Gastroesophageal sphincter (tissue), 3 donors: ENCODE data around the gene PIGW.

Experiments
- EP300 ChIP-seq: sonication (generic); formaldehyde crosslinking; IDR thresholded peaks from one replicate; pipeline ENCODE4 v1.6.1; 2017; ENCODE audit warnings: antibody characterized with exemption, mild to moderate bottlenecking
- POLR2A ChIP-seq, 2 donors: fragments of 450-650 bp; IDR thresholded peaks; one replicate each; pipeline ENCODE4 v1.6.1; 2017; ENCODE audit warnings: antibody characterized with exemption in 2 of 2, mild to moderate bottlenecking in 2 of 2, moderate library complexity in 1 of 2
- POLR2AphosphoS5 ChIP-seq: sonication (generic); formaldehyde crosslinking; IDR thresholded peaks from one replicate; pipeline ENCODE4 v1.6.1; 2017; ENCODE audit warnings: antibody characterized with exemption
- TF ChIP-seq, protein P1 (sequence below), 4 experiments: fragments of 200-600 bp in 2 of 4; fragments of 450-650 bp in 2 of 4; sonication (generic) in 1 of 4; IDR thresholded peaks; one replicate each; pipeline ENCODE4 v1.5.1; 2017 to 2019; ENCODE audit warnings: antibody characterized with exemption in 4 of 4, mild to moderate bottlenecking in 2 of 4, moderate library complexity in 2 of 4

DNA sequence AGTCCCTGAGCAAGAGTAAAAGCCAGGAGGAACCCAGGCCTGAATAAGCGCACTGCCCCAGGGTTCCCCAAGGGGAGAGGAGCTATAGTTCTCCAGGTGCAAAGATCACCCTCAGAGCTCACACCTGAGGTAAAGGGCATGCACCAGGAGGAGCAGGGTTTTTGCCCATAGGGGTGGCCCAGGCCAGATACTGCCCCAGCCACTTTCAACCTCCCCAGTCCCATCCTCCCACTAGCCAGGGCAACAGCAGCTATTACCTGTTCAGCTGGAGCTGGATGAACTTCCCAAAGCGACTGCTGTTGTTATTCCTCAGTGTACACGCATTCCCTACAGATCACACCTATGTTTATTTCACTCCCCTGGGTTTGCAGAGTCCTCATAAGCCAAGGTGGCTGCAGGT lies 19.9 kb upstream of the PIGW start:
- no peak for TF ChIP-seq POLR2A (IDR thresholded peaks at IDR 0.05)
- TF ChIP-seq, protein P1, sequence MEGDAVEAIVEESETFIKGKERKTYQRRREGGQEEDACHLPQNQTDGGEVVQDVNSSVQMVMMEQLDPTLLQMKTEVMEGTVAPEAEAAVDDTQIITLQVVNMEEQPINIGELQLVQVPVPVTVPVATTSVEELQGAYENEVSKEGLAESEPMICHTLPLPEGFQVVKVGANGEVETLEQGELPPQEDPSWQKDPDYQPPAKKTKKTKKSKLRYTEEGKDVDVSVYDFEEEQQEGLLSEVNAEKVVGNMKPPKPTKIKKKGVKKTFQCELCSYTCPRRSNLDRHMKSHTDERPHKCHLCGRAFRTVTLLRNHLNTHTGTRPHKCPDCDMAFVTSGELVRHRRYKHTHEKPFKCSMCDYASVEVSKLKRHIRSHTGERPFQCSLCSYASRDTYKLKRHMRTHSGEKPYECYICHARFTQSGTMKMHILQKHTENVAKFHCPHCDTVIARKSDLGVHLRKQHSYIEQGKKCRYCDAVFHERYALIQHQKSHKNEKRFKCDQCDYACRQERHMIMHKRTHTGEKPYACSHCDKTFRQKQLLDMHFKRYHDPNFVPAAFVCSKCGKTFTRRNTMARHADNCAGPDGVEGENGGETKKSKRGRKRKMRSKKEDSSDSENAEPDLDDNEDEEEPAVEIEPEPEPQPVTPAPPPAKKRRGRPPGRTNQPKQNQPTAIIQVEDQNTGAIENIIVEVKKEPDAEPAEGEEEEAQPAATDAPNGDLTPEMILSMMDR (IDR thresholded peaks at IDR 0.05): no peak
- no peak for TF ChIP-seq POLR2AphosphoS5
- no peak for TF ChIP-seq EP300
